ENCODE results near the gene SGMS1. TPM values are rescaled to one million over a fixed set of nuclear protein-coding genes. Genes with fewer than 3 reads are reported as not detected.

The SGMS1 gene
- total and polyA plus RNA-seq, 3 donors from 2014 or later = 30.6 to 90.9 (median 63.2) TPM

GRCh38 chr10:50345545-50345944, 278.2 kb downstream of the SGMS1 start:
- no peaks in the 10 kb centered on the region for H3K9me3 ChIP-seq
- H3K4me3 ChIP-seq = no peak overlapping the region
- H3K36me3 ChIP-seq (ENCODE audit: low read depth, missing control alignments) = no peaks in the 10 kb centered on the region
- 67 to 77% methylated on average over 3 of the region's 3 CpGs for WGBS, 2 donors
- no peak for TF ChIP-seq POLR2A (IDR thresholded peaks at IDR 0.05)
- TF ChIP-seq, protein P1, sequence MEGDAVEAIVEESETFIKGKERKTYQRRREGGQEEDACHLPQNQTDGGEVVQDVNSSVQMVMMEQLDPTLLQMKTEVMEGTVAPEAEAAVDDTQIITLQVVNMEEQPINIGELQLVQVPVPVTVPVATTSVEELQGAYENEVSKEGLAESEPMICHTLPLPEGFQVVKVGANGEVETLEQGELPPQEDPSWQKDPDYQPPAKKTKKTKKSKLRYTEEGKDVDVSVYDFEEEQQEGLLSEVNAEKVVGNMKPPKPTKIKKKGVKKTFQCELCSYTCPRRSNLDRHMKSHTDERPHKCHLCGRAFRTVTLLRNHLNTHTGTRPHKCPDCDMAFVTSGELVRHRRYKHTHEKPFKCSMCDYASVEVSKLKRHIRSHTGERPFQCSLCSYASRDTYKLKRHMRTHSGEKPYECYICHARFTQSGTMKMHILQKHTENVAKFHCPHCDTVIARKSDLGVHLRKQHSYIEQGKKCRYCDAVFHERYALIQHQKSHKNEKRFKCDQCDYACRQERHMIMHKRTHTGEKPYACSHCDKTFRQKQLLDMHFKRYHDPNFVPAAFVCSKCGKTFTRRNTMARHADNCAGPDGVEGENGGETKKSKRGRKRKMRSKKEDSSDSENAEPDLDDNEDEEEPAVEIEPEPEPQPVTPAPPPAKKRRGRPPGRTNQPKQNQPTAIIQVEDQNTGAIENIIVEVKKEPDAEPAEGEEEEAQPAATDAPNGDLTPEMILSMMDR (IDR thresholded peaks at IDR 0.05) = no peak
- peaks cover 18% of the 10 kb centered on the region for H3K4me1 ChIP-seq
- no peak overlapping the region for H3K27ac ChIP-seq
- H3K27me3 ChIP-seq = no peaks in the 10 kb centered on the region
- intact Hi-C loops (cut with DNase I; ENCODE audit: low total_unique reads) = no loop called here
- DNase-seq = no peak

GRCh38 chr10:50343702-50344331, 279.9 kb downstream of the SGMS1 start:
- Histone ChIP-seq H3K27ac (no peak overlapping the region), H3K36me3 (ENCODE audit: low read depth, missing control alignments) (no peaks in the 10 kb centered on the region), H3K9me3 (no peaks in the 10 kb centered on the region), H3K4me3 (no peak overlapping the region), H3K4me1 (peaks cover 18% of the 10 kb centered on the region), H3K27me3 (no peaks in the 10 kb centered on the region)
- 86 to 89% methylated on average over 12 of the region's 12 CpGs for WGBS, 2 donors
- TF ChIP-seq, protein P1 (IDR thresholded peaks at IDR 0.05) = no peak
- no peak for TF ChIP-seq POLR2A (IDR thresholded peaks at IDR 0.05)
- intact Hi-C loops (cut with DNase I; ENCODE audit: low total_unique reads) = no loop called here
- DNase-seq = no peak

DNA sequence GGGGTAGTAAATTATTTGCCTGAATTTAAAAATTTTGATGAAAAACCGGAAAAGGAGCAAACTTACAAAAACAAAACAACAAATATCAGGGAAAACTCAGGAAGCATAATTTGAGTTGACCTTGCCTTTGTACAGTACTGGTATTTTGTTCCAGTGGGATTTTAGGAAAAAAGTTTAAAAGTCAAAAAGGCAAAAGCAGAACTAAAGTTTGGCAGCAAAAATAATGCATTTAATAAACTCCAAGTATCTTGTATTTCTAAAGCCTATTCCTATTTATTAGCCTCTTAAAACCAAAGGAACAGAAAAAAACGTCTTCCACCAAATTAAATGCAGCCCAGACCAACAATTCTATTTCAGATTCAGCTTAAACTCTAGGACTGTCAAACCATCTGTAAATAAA, 281.8 kb downstream of the SGMS1 start:
- Histone ChIP-seq H3K4me3 (no peak overlapping the region), H3K27ac (no peak overlapping the region), H3K27me3 (no peaks in the 10 kb centered on the region), H3K9me3 (no peaks in the 10 kb centered on the region), H3K36me3 (ENCODE audit: low read depth, missing control alignments) (no peaks in the 10 kb centered on the region), H3K4me1 (peaks cover 5% of the 10 kb centered on the region)
- 43 to 45% methylated on average over 2 of the region's 2 CpGs for WGBS, 2 donors
- intact Hi-C loops (cut with DNase I; ENCODE audit: low total_unique reads) = no loop called here
- no peak for DNase-seq
- TF ChIP-seq, protein P1 (IDR thresholded peaks at IDR 0.05) = no peak
- no peak for TF ChIP-seq POLR2A (IDR thresholded peaks at IDR 0.05)

GRCh38 chr10:50336140-50336539, 287.6 kb downstream of the SGMS1 start:
- H3K4me3 ChIP-seq = no peak overlapping the region
- WGBS, 2 donors = 73% methylated on average over 4 of the region's 4 CpGs
- H3K36me3 ChIP-seq (ENCODE audit: low read depth, missing control alignments) = no peaks in the 10 kb centered on the region
- no peaks in the 10 kb centered on the region for H3K4me1 ChIP-seq
- no peaks in the 10 kb centered on the region for H3K27me3 ChIP-seq
- no peaks in the 10 kb centered on the region for H3K9me3 ChIP-seq
- intact Hi-C loops (cut with DNase I; ENCODE audit: low total_unique reads) = no loop called here
- no peak overlapping the region for H3K27ac ChIP-seq
- DNase-seq = no peak
- TF ChIP-seq, protein P1 (IDR thresholded peaks at IDR 0.05) = no peak
- TF ChIP-seq POLR2A (IDR thresholded peaks at IDR 0.05) = no peak

GRCh38 chr10:50335397-50335796, 288.4 kb downstream of the SGMS1 start:
- Histone ChIP-seq H3K27me3 (no peaks in the 10 kb centered on the region), H3K27ac (no peak overlapping the region), H3K4me3 (no peak overlapping the region), H3K9me3 (no peaks in the 10 kb centered on the region), H3K4me1 (no peaks in the 10 kb centered on the region), H3K36me3 (ENCODE audit: low read depth, missing control alignments) (no peaks in the 10 kb centered on the region)
- intact Hi-C loops (cut with DNase I; ENCODE audit: low total_unique reads) = no loop called here
- TF ChIP-seq, protein P1 (IDR thresholded peaks at IDR 0.05) = no peak
- TF ChIP-seq POLR2A (IDR thresholded peaks at IDR 0.05) = no peak
- WGBS, 2 donors = 88 to 97% methylated on average over 2 of the region's 2 CpGs
- DNase-seq = no peak

All from testis (tissue), 3 donors.